SK-N-SH (cell line): ENCODE measurements around the gene PRKAB1.

ENCODE experiments used
- CTCF ChIP-seq: fragments of 200-600 bp; sonication (generic); IDR thresholded peaks from 2 replicates; pipeline ENCODE4 v1.6.1; 2017; ENCODE audit warnings: antibody characterized with exemption, mild to moderate bottlenecking, moderate library complexity
- EP300 ChIP-seq, 2 experiments: IDR thresholded peaks; 2 replicates each; pipeline versions ENCODE4 v1.4.0 to v1.6.1; 2012; ENCODE audit warnings: borderline replicate concordance in 1 of 2, low read depth in 1 of 2, low read length in 1 of 2
- EZH2phosphoT487 ChIP-seq: fragments of 200-600 bp; sonication (generic); IDR thresholded peaks from 2 replicates; pipeline ENCODE4 v1.6.1; 2017; ENCODE audit warnings: low read depth, mixed run types, mild to moderate bottlenecking, antibody characterized with exemption, moderate library complexity, borderline replicate concordance
- GATA2 ChIP-seq: sonication (generic); formaldehyde crosslinking; IDR thresholded peaks from 2 replicates; pipeline ENCODE4 v1.5.0; 2020; ENCODE audit warnings: mild to moderate bottlenecking, missing genetic modification reagents
- MAX ChIP-seq: IDR thresholded peaks from 2 replicates; pipeline ENCODE4 v1.4.0; 2012; ENCODE audit warnings: low read depth
- MXI1 ChIP-seq: IDR thresholded peaks from 2 replicates; pipeline ENCODE4 v1.6.1; 2012; ENCODE audit warnings: mild to moderate bottlenecking, low read depth, low read length, improper control_type of control experiment
- POLR2AphosphoS5 ChIP-seq: IDR thresholded peaks from 2 replicates; pipeline ENCODE4 v1.6.1; 2012; ENCODE audit warnings: low read depth, low read length
- RAD21 ChIP-seq: IDR thresholded peaks from 2 replicates; pipeline ENCODE4 v1.6.1; 2012; ENCODE audit warnings: mild to moderate bottlenecking, low read length
- RCOR1 ChIP-seq: fragments of 150-350 bp; IDR thresholded peaks from 2 replicates; pipeline ENCODE4 v1.6.1; 2017; ENCODE audit warnings: antibody characterized with exemption, low read length
- REST ChIP-seq: IDR thresholded peaks from 2 replicates; pipeline ENCODE4 v1.6.1; 2012; ENCODE audit warnings: mild to moderate bottlenecking, low read depth, low read length, moderate library complexity
- SIN3A ChIP-seq: IDR thresholded peaks from 2 replicates; pipeline ENCODE4 v1.6.1; 2012; ENCODE audit warnings: low read depth, mild to moderate bottlenecking, low read length, moderate library complexity, borderline replicate concordance
- SMC3 ChIP-seq: IDR thresholded peaks from 2 replicates; pipeline ENCODE4 v1.6.1; 2012; ENCODE audit warnings: low read depth, low read length, improper control_type of control experiment
- USF2 ChIP-seq: fragments of 150-350 bp; IDR thresholded peaks from 2 replicates; pipeline ENCODE4 v1.6.1; 2017; ENCODE audit warnings: antibody characterized with exemption, low read length, low read depth, borderline replicate concordance
- YY1 ChIP-seq: IDR thresholded peaks from 2 replicates; pipeline ENCODE4 v1.4.0; 2012; ENCODE audit warnings: low read depth, mild to moderate bottlenecking

GRCh38 chr12:119720349-119720748 lies 52.4 kb downstream of the PRKAB1 start:
- TF ChIP-seq REST (no peak), SMC3 (no peak), CTCF (no peak), EZH2phosphoT487 (no peak), MAX (no peak), SIN3A (no peak), POLR2AphosphoS5 (no peak), GATA2 (CRISPR knock-in tag) (no peak), RCOR1 (no peak), RAD21 (no peak), YY1 (no peak), EP300 (IDR thresholded peaks at IDR 0.05; ENCODE audit: borderline replicate concordance in 1 of 2, low read depth in 1 of 2, low read length in 1 of 2) (no peak), USF2 (no peak), MXI1 (no peak)
